22Rv1 (cell line): ENCODE results near the gene XIRP1.

Experiments used
- ZFX ChIP-seq: fragments of 450-650 bp; IDR thresholded peaks from 2 replicates; pipeline ENCODE4 v1.6.1; 2017; ENCODE audit warnings: antibody characterized with exemption, borderline replicate concordance
- TF ChIP-seq, protein P1 (sequence below): fragments of 450-650 bp; IDR thresholded peaks from 2 replicates; pipeline ENCODE4 v1.5.1; 2017; ENCODE audit warnings: mild to moderate bottlenecking

DNA sequence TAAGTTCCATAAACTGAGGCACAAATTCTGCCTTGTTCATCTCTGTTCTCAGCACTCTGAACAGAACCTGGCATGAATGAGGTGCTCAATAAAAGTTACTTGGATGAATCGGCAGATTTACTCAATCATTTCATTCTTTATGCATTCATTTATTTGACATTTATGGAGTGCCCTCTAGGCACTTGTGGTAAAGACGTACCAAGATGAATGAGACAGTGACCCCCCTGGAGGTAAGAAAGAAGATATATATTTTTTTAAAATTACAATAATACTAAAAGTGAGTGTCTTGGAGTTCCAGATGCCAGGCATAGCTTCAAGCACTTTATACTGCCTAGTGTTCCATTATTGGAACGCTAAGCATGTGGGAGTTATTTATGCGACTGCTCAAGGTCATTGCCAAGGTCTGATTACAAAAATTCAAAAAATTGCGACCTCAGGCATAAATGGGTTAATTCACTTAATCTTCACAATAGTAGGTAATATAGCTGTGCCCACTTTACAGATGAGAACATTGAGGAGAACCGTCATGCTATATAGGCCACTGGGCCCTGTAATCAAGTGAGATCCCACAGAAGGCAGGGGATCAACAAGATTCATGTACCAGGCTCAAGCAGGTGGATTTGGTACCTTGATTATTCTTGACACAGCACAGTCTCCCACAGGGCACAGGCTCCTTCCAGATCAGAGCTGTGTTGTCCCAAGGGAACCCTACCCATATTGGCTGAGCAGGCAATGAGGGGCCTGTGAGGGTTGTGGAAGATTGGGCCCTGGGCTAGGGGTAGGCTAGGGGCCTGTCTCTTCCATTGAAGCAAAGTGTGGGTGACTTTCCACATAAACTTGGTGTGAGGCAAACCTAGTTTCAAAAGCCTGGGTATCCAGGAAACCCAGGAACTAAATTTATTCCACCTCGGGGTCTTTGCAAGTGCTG, 10.7 kb downstream of the XIRP1 start:
- TF ChIP-seq, protein P1, sequence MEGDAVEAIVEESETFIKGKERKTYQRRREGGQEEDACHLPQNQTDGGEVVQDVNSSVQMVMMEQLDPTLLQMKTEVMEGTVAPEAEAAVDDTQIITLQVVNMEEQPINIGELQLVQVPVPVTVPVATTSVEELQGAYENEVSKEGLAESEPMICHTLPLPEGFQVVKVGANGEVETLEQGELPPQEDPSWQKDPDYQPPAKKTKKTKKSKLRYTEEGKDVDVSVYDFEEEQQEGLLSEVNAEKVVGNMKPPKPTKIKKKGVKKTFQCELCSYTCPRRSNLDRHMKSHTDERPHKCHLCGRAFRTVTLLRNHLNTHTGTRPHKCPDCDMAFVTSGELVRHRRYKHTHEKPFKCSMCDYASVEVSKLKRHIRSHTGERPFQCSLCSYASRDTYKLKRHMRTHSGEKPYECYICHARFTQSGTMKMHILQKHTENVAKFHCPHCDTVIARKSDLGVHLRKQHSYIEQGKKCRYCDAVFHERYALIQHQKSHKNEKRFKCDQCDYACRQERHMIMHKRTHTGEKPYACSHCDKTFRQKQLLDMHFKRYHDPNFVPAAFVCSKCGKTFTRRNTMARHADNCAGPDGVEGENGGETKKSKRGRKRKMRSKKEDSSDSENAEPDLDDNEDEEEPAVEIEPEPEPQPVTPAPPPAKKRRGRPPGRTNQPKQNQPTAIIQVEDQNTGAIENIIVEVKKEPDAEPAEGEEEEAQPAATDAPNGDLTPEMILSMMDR, result no peak; the same call in 1 of the 2 replicates
- no peak for TF ChIP-seq ZFX
